Esophagus squamous epithelium (tissue), 5 donors: Measurements from ENCODE around the gene GABARAPL2. TPM values are rescaled to one million over a fixed set of nuclear protein-coding genes. Genes with fewer than 3 reads are reported as not detected.
A peak's percentile ranks its signal among the peaks of the same experiment; 100 is the strongest.

Experiments
- DNase-seq: peaks from one replicate; lab custom pipeline; 2025; lab: John Stamatoyannopoulos, UW
- H3K27ac ChIP-seq, 4 donors: fragments of 200-600 bp; sonication (generic); one replicate each; pipeline ENCODE4 v1.5.1; 2016 to 2019; ENCODE audit warnings: mild to moderate bottlenecking in 1 of 4
- H3K27me3 ChIP-seq, 4 donors: fragments of 200-600 bp; sonication (generic); 1 replicate in 3 of 4; 2 replicates in 1 of 4; pipeline versions ENCODE4 v1.5.1 to v1.6.0; 2017 to 2021; ENCODE audit warnings: antibody characterized with exemption in 1 of 4
- H3K36me3 ChIP-seq, 3 donors: fragments of 200-600 bp; sonication (generic); one replicate each; pipeline ENCODE4 v1.5.1; 2016 to 2019
- H3K4me1 ChIP-seq, 3 donors: fragments of 200-600 bp; sonication (generic); one replicate each; pipeline ENCODE4 v1.5.1; 2017 to 2019
- H3K4me3 ChIP-seq, 4 donors: fragments of 200-600 bp; sonication (generic); 1 replicate in 3 of 4; 2 replicates in 1 of 4; pipeline ENCODE4 v1.5.1; 2016 to 2019; ENCODE audit warnings: mild to moderate bottlenecking in 2 of 4, moderate library complexity in 1 of 4
- H3K9me3 ChIP-seq, 3 donors: fragments of 200-600 bp; sonication (generic); one replicate each; pipeline ENCODE4 v1.5.1; 2016 to 2019
- POLR2A ChIP-seq, 4 donors: fragments of 450-650 bp; IDR thresholded peaks; one replicate each; pipeline ENCODE4 v1.6.1; 2017; ENCODE audit warnings: antibody characterized with exemption in 4 of 4, mild to moderate bottlenecking in 4 of 4, moderate library complexity in 3 of 4
- WGBS, 2 donors: methylation state at CpG; one replicate each; pipeline ENCODE4 v1.1.5; 2018; 5-methylcytosine and 5-hydroxymethylcytosine counted together
- intact Hi-C: fragments of 100-400 bp; cut with DNase I; formaldehyde crosslinking; loops from one replicate; pipeline ENCODE4 v1.15.0; 2022
- total RNA-seq, 4 donors: library from RNA; depleted of rRNA; stranded (reverse); fragments of >200 nt; gene quantifications; one replicate each; pipeline ENCODE4 v1.1.0, GENCODE V29; 2016
- TF ChIP-seq, protein P1 (sequence below), 6 experiments: fragments of 450-650 bp in 4 of 6; fragments of 200-600 bp in 2 of 6; sonication (generic) in 2 of 6; IDR thresholded peaks; one replicate each; pipeline ENCODE4 v1.5.1; 2016 to 2019; ENCODE audit warnings: antibody characterized with exemption in 6 of 6, mild to moderate bottlenecking in 4 of 6, moderate library complexity in 4 of 6
- donor health status: DM: yes; HTN: yes; CAD: no.

The GABARAPL2 gene
- total RNA-seq, 4 donors from 2014 or later = 47.4 to 75.0 (median 65.2) TPM

DNA sequence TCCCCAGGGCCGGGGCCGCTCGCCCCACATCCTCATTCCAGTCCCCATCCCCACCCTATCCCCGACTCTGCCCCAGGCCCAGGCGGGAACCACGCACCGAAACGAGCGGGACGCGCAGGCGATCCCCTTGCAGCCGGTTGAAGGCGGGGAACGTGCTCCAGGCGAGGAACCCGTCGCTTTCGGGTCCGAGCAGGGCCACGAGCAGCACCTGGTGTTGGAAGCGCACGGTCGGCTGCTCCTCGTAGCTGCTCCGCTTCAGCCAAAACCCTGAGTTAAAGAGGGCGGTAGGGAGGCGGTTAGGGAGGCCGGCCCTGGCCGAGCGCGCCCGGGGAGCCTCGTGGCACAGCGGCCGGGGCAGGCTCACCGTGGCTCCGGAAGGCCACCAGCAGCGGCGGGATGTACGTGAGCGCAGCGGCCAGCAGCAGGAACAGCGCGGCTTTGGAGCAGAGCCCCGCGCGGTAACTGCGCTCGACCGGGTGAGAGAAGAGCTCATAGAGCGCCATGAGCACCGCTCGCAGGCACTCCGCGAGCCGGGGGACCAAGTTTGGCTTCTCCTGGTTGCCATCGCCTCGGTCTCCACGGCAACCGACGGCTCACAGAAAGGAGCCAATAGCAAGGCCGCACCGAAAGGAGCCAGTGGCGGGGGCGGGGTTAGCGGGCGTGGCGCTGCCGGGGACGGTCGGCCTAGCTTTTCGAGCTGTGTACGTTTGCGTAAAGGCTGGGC, 10.3 kb upstream of the GABARAPL2 start, which contains the start of gene TMEM231:
TMEM231 (minus strand) TSS at position 546 of the 724 bp plus-strand sequence; CDS start at position 503, 43 bp downstream.
- Histone ChIP-seq H3K9me3 (no peaks in the 10 kb centered on the region), H3K4me3 (peak within 1 kb of the TSS; percentile 49 to 84 (median 76)), H3K27ac (peak within 1 kb of the TSS; percentile 64 to 87 (median 76)), H3K4me1 (peaks cover 0 to 21% (median 0%) of the 10 kb centered on the region in 3 donors), H3K27me3 (no peaks in the 10 kb centered on the region), H3K36me3 (no peaks in the 10 kb centered on the region)
- intact Hi-C loops = no loop called here
- TF ChIP-seq, protein P1, sequence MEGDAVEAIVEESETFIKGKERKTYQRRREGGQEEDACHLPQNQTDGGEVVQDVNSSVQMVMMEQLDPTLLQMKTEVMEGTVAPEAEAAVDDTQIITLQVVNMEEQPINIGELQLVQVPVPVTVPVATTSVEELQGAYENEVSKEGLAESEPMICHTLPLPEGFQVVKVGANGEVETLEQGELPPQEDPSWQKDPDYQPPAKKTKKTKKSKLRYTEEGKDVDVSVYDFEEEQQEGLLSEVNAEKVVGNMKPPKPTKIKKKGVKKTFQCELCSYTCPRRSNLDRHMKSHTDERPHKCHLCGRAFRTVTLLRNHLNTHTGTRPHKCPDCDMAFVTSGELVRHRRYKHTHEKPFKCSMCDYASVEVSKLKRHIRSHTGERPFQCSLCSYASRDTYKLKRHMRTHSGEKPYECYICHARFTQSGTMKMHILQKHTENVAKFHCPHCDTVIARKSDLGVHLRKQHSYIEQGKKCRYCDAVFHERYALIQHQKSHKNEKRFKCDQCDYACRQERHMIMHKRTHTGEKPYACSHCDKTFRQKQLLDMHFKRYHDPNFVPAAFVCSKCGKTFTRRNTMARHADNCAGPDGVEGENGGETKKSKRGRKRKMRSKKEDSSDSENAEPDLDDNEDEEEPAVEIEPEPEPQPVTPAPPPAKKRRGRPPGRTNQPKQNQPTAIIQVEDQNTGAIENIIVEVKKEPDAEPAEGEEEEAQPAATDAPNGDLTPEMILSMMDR (IDR thresholded peaks at IDR 0.05) = no peak
- no peak for TF ChIP-seq POLR2A (IDR thresholded peaks at IDR 0.05)
- DNase-seq = peak; percentile 84
- WGBS, 2 donors = 0 to 2% methylated on average over 12 to 13 of the region's 75 CpGs

DNA sequence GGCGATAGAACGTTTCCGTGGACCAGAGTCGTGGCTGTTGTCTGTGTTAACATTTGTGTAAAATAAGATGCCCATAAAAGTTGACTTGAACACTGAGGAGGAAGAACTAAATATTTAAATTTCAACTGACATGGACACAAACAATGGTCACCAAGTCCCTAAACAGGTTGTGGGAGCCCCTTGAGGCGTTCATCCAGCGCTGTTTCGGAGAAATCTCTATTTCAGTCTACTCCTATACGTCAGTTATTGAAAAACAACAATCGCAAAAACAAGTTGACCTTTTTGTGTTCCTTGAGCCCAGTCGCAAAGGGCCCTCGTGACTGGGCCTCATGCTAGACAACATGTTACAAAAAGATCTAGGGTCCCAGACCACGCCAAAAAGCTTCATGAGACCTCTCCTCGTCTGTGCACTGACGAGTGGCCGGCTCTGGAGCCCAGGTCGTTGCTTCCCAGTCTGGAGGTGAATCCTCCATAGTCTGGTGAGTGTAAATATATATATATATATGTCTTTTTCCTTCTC, 9.7 kb upstream of the GABARAPL2 start:
- intact Hi-C loops = no loop called here
- Histone ChIP-seq H3K4me3 (peak overlapping the region; percentile 49 to 84 (median 76)), H3K27me3 (no peaks in the 10 kb centered on the region), H3K36me3 (no peaks in the 10 kb centered on the region), H3K27ac (peak overlapping the region; percentile 64 to 87 (median 76)), H3K4me1 (peaks cover 0 to 21% (median 0%) of the 10 kb centered on the region in 3 donors), H3K9me3 (no peaks in the 10 kb centered on the region)
- WGBS, 2 donors = 45 to 48% methylated on average over 15 to 16 of the region's 16 CpGs
- TF ChIP-seq POLR2A (IDR thresholded peaks at IDR 0.05) = no peak
- TF ChIP-seq, protein P1 (IDR thresholded peaks at IDR 0.05) = no peak
- no peak for DNase-seq

DNA sequence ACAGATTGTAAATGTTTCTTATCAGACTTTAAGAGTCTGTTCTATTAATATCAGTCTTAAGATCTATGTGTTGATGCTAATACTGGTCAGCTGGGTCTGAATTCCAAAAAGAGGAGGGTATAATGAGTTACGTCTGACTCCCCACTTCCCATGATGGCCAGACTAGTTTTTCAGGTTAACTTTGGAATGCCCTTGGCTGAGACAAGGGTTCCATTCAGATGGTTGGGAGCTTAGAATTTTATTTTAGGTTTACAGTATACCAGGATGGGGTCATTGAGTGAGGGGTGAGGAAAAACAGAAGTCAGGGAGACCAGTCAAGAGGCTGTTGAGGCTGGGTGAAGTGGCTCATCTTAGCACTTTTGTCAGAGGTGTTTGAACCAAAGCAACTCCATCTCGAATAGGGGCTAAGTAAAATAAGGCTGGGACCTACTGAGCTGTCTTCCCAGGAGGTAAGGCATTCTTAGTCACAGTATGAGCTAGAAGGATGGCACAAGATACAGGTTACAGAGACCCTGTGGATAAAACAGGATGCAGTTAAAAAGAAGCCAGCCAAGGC, 7.3 kb upstream of the GABARAPL2 start:
- Histone ChIP-seq H3K4me1 (peaks cover 0 to 21% (median 0%) of the 10 kb centered on the region in 3 donors), H3K4me3 (no peak overlapping the region), H3K9me3 (no peaks in the 10 kb centered on the region), H3K27ac (no peak overlapping the region), H3K27me3 (no peaks in the 10 kb centered on the region), H3K36me3 (no peaks in the 10 kb centered on the region)
- no peak for DNase-seq
- TF ChIP-seq, protein P1 (IDR thresholded peaks at IDR 0.05) = no peak
- TF ChIP-seq POLR2A (IDR thresholded peaks at IDR 0.05) = no peak
- intact Hi-C loops = no loop called here
- WGBS, 2 donors = 48 to 50% methylated on average over 2 of the region's 2 CpGs

DNA sequence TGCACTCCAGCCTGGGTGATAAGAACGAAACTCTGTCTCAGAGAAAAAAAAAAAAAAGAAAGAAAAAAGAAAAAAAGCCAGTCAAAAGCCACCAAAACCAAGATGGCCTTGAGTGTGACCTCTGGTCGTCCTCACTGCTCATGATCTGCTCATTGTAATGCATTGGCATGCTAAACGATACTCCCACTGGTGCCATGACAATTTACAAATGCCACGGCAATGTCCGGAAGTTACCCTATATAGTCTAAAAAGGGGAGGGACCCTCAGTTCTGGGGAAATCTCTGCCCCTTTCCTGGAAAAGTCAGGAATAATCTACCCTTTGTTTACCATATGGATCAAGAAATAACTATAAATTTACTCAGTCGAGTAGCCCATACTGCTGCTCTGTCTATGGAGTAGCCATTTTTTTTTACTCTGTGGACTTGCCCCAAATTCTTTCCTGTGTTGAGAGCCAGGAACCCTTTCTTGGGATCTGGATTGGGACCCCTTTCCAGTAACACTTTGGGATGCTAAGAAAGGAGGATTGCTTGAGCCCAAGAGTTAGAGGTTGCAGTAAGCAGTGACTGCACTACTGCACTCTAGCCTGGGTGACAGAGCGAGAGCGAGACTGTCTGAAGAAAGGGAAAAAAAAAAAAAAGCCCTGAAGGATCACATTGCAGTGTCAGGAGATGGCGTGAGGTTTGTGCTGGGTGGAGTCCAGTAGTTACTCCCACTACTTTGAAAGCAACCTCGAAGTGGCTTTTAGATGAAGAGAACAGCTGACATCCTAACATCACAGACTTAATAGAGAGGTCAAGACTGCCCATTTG, 6.4 kb upstream of the GABARAPL2 start:
- DNase-seq = no peak
- intact Hi-C loops = no loop called here
- WGBS, 2 donors = 54 to 57% methylated on average over 10 of the region's 10 CpGs
- H3K4me3 ChIP-seq = no peak overlapping the region
- H3K36me3 ChIP-seq = no peaks in the 10 kb centered on the region
- H3K27me3 ChIP-seq = no peaks in the 10 kb centered on the region
- H3K27ac ChIP-seq = no peak overlapping the region
- no peaks in the 10 kb centered on the region for H3K9me3 ChIP-seq
- TF ChIP-seq POLR2A (IDR thresholded peaks at IDR 0.05) = no peak
- TF ChIP-seq, protein P1 (IDR thresholded peaks at IDR 0.05) = no peak
- peaks cover 0 to 18% (median 0%) of the 10 kb centered on the region in 3 donors for H3K4me1 ChIP-seq
